GM15510 (cell line): ENCODE measurements around the gene SLIT3.

ENCODE experiments used
- POLR2A ChIP-seq: IDR thresholded peaks from 3 replicates; pipeline ENCODE4 v1.6.1; 2011; ENCODE audit warnings: borderline replicate concordance; ENCODE audit not compliant: insufficient read length; ENCODE audit errors: extremely low read depth

The SLIT3 gene

GRCh38 chr5:169222934-169223594 is 77.9 kb downstream of the SLIT3 start:
- no peak for TF ChIP-seq POLR2A

- no peak for TF ChIP-seq POLR2A
Measured at GRCh38 chr5:169221519-169221918, 79.4 kb downstream of the SLIT3 start.

GRCh38 chr5:169219961-169220360 is 81.0 kb downstream of the SLIT3 start:
- no peak for TF ChIP-seq POLR2A

- TF ChIP-seq POLR2A, result no peak
Measured at GRCh38 chr5:169219351-169219750, 81.6 kb downstream of the SLIT3 start.

GRCh38 chr5:169218861-169219260 is 82.1 kb downstream of the SLIT3 start:
- TF ChIP-seq POLR2A, result no peak

GRCh38 chr5:169218176-169218575 is 82.8 kb downstream of the SLIT3 start:
- TF ChIP-seq POLR2A, result no peak

GRCh38 chr5:169216866-169217265 is 84.1 kb downstream of the SLIT3 start:
- TF ChIP-seq POLR2A, result no peak

GRCh38 chr5:169213479-169213878 is 87.5 kb downstream of the SLIT3 start:
- TF ChIP-seq POLR2A, result no peak

- TF ChIP-seq POLR2A, result no peak
Measured at GRCh38 chr5:169204788-169205400, 96.0 kb downstream of the SLIT3 start.

GRCh38 chr5:169202969-169203368 is 98.0 kb downstream of the SLIT3 start:
- no peak for TF ChIP-seq POLR2A

- no peak for TF ChIP-seq POLR2A
Measured at GRCh38 chr5:169201597-169201996, 99.3 kb downstream of the SLIT3 start.

- TF ChIP-seq POLR2A, result no peak
Measured at GRCh38 chr5:169200125-169200778, 100.7 kb downstream of the SLIT3 start.

- TF ChIP-seq POLR2A, result no peak
Measured at GRCh38 chr5:169197343-169197742, 103.6 kb downstream of the SLIT3 start.

- no peak for TF ChIP-seq POLR2A
Measured at GRCh38 chr5:169196059-169196458, 104.9 kb downstream of the SLIT3 start.

- TF ChIP-seq POLR2A, result no peak
Measured at GRCh38 chr5:169195601-169196000, 105.3 kb downstream of the SLIT3 start.

- TF ChIP-seq POLR2A, result no peak
Measured at GRCh38 chr5:169192536-169192935, 108.4 kb downstream of the SLIT3 start.
